ENCODE measurements around the gene PDE4B.

The PDE4B gene

DNA sequence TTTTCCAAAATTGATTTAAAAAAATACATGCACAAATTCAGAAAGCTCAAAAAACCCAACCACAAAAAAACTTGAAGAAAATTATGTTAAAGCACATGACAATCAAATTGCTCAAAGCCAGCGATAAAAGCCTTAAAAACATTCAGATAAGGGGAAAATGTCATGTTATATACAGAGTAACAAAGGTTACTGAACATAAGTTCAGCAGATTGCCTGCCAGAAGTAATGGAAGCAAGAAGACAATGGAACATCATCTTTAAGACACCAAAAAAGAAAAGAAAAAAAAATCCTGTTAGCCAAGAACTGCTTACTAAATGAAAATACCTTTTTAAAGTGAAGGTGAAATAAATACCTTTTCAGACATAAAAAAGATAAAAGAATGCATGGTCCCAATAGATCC is 594.0 kb downstream of the PDE4B start:
- no peaks in the 10 kb centered on the region for H3K27me3 ChIP-seq (ENCODE audit: insufficient read depth, low read length)
- no peak overlapping the region for H3K4me3 ChIP-seq (ENCODE audit: low read length)
- H3K9me3 ChIP-seq (ENCODE audit: low read length), result peaks cover 6% of the 10 kb centered on the region
- H3K36me3 ChIP-seq (ENCODE audit: insufficient read depth, low read length), result no peaks in the 10 kb centered on the region
- H3K4me1 ChIP-seq (ENCODE audit: insufficient read depth, low read length), result no peaks in the 10 kb centered on the region
- H2AFZ ChIP-seq (ENCODE audit: low read depth, low read length), result no peak overlapping the region

DNA sequence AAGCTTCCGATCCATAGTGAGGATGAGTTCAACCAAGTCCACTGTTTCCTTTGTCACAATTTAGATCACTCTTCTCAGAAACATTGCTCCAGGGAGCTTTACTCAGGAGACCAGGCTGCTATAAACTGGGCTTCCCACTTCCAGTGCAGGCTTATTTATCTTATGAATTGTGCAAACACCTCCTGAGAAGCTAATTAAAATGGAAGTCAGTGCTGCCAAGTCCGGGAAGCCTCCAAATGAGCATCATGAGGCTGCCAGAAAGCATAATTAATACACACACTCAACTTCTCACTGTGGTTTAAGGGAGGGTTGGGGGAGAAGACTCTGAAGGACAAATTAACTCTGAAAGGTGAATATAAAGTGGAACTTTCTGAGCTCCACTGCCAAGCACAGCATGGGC is 596.2 kb downstream of the PDE4B start:
- Histone ChIP-seq H3K4me1 (ENCODE audit: insufficient read depth, low read length) (no peaks in the 10 kb centered on the region), H2AFZ (ENCODE audit: low read depth, low read length) (no peak overlapping the region), H3K4me3 (ENCODE audit: low read length) (no peak overlapping the region), H3K9me3 (ENCODE audit: low read length) (peaks cover 2% of the 10 kb centered on the region), H3K36me3 (ENCODE audit: insufficient read depth, low read length) (no peaks in the 10 kb centered on the region), H3K27me3 (ENCODE audit: insufficient read depth, low read length) (no peaks in the 10 kb centered on the region)

GRCh38 chr1:66393586-66394287 is 601.0 kb downstream of the PDE4B start:
- H2AFZ ChIP-seq (ENCODE audit: low read depth, low read length), result no peak overlapping the region
- peaks cover 3% of the 10 kb centered on the region for H3K4me1 ChIP-seq (ENCODE audit: insufficient read depth, low read length)
- H3K36me3 ChIP-seq (ENCODE audit: insufficient read depth, low read length), result no peaks in the 10 kb centered on the region
- no peak overlapping the region for H3K4me3 ChIP-seq (ENCODE audit: low read length)
- H3K9me3 ChIP-seq (ENCODE audit: low read length), result peaks cover 2% of the 10 kb centered on the region
- no peaks in the 10 kb centered on the region for H3K27me3 ChIP-seq (ENCODE audit: insufficient read depth, low read length)

DNA sequence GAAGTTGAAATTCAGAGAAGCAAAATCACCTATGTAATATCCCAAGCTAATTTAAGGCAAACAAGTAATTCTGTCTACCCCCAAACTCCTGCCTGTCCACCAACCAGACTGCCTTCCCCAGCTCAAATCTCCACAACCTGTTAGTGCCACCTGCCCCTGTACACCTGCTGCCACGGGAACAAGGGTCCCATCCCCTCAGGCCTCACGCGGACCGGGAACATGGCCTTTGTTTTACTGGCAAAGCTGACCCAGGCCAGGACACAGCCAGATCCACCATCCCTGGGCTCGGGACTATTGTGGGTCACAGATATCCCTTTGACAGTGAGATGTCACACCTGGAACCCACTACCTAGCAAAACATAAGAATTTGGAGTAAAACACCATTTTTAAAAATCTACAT is 601.9 kb downstream of the PDE4B start:
- Histone ChIP-seq H3K9me3 (ENCODE audit: low read length) (peaks cover 1% of the 10 kb centered on the region), H3K4me1 (ENCODE audit: insufficient read depth, low read length) (peaks cover 3% of the 10 kb centered on the region), H2AFZ (ENCODE audit: low read depth, low read length) (no peak overlapping the region), H3K36me3 (ENCODE audit: insufficient read depth, low read length) (no peaks in the 10 kb centered on the region), H3K4me3 (ENCODE audit: low read length) (no peak overlapping the region), H3K27me3 (ENCODE audit: insufficient read depth, low read length) (no peaks in the 10 kb centered on the region)

DNA sequence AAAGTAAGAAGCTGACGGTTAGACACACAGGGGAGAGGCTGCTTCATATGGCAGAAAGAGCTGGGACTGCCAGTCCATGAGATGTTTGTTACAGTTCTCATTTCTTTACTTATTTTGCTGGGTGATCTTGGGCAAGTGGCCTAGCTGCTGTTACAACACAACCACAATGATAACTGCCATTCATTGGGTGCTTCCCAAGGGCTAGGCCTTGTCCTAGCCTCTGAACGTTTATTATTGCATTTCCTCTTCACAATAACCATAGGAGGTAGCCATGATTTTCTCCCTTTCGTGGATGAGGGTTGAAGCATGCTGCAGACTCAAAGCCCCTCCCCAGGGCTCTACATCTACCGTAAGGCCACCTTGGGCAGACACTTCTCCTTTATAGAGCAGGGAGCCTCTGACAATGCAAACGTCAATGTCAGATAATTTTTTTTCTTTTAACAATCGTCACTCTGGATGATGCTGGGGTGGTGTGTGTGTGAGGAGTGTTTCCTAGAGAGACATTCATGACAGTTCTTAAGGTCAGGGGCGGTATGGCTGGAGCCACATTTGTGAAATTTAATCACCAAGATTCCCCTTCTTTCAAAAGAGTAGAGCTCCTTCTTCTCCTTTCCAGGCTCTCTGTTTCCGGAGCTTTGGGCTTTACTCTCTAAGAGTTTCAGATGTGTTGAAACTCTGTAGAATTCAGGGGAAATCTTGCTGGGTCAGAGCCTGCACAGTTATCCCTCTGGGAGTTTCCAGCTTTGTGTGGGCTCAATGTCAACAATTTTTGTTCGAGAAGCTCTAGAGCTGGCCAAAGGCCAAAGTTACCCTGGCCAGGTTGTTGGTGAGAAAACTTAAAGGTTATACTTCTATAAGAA is 602.7 kb downstream of the PDE4B start:
- no peaks in the 10 kb centered on the region for H3K27me3 ChIP-seq (ENCODE audit: insufficient read depth, low read length)
- H3K36me3 ChIP-seq (ENCODE audit: insufficient read depth, low read length), result no peaks in the 10 kb centered on the region
- H3K4me3 ChIP-seq (ENCODE audit: low read length), result no peak overlapping the region
- peak overlapping the region; percentile 51 for H2AFZ ChIP-seq (ENCODE audit: low read depth, low read length)
- peaks cover 3% of the 10 kb centered on the region for H3K4me1 ChIP-seq (ENCODE audit: insufficient read depth, low read length)
- no peaks in the 10 kb centered on the region for H3K9me3 ChIP-seq (ENCODE audit: low read length)

DNA sequence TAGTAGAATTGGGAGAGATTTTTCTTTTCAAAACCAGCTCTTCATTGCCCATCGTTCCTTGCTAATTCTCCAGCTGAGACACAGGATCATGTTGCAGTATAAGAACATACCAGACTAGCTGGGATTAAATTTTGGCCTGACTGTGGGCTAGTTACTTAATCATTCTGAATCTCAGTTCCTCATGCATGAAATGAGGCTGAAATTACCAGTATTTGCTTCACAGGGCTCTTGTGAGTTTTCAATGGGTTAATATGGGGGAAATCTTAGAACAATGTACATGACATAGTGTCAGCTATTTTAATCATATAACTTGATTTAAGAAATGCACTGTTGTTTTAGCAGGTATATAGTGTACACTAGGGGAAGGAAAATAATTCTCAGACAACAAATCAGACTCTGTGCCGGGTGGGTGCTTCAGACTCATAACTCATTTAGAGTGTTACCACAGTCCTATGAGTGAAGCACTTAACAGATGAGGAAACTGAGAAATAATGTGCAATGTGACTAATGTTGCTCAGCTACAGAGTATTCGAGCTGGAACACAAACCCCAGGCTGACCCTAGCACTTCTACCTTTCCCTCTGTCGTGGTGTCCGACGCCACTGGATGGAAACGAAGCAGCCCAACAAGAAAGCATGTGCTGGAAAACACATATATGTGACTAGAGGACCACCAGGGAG is 603.7 kb downstream of the PDE4B start:
- Histone ChIP-seq H3K4me1 (ENCODE audit: insufficient read depth, low read length) (peaks cover 3% of the 10 kb centered on the region), H3K9me3 (ENCODE audit: low read length) (no peaks in the 10 kb centered on the region), H3K27me3 (ENCODE audit: insufficient read depth, low read length) (no peaks in the 10 kb centered on the region), H3K36me3 (ENCODE audit: insufficient read depth, low read length) (no peaks in the 10 kb centered on the region), H2AFZ (ENCODE audit: low read depth, low read length) (no peak overlapping the region), H3K4me3 (ENCODE audit: low read length) (no peak overlapping the region)

DNA sequence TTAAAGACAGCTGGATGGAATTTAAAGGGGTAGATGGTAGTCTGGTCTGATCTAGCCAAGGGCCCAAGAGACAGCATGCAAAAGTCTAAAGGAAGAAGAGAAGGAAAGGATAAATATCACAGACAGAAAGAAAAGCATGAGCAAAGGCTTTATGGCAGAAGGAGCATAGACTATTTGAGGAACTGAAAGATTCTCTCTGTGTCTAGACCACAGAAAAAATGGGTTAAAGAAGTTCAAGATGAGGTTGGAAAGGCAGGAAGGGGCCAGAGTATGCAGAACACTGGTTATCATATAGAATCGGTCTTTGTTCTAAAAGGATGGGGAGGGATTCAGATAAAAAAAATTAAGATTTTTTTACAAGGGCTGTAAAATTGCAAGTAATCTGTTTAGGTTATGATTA is 604.5 kb downstream of the PDE4B start:
- no peak overlapping the region for H2AFZ ChIP-seq (ENCODE audit: low read depth, low read length)
- H3K9me3 ChIP-seq (ENCODE audit: low read length), result no peaks in the 10 kb centered on the region
- H3K27me3 ChIP-seq (ENCODE audit: insufficient read depth, low read length), result no peaks in the 10 kb centered on the region
- no peak overlapping the region for H3K4me3 ChIP-seq (ENCODE audit: low read length)
- H3K36me3 ChIP-seq (ENCODE audit: insufficient read depth, low read length), result no peaks in the 10 kb centered on the region
- H3K4me1 ChIP-seq (ENCODE audit: insufficient read depth, low read length), result peaks cover 3% of the 10 kb centered on the region

- H3K9me3 ChIP-seq (ENCODE audit: low read length), result no peaks in the 10 kb centered on the region
- no peak overlapping the region for H2AFZ ChIP-seq (ENCODE audit: low read depth, low read length)
- H3K4me1 ChIP-seq (ENCODE audit: insufficient read depth, low read length), result peaks cover 3% of the 10 kb centered on the region
- no peaks in the 10 kb centered on the region for H3K36me3 ChIP-seq (ENCODE audit: insufficient read depth, low read length)
- no peaks in the 10 kb centered on the region for H3K27me3 ChIP-seq (ENCODE audit: insufficient read depth, low read length)
- H3K4me3 ChIP-seq (ENCODE audit: low read length), result no peak overlapping the region
Measured at GRCh38 chr1:66399888-66400529, 607.3 kb downstream of the PDE4B start.

DNA sequence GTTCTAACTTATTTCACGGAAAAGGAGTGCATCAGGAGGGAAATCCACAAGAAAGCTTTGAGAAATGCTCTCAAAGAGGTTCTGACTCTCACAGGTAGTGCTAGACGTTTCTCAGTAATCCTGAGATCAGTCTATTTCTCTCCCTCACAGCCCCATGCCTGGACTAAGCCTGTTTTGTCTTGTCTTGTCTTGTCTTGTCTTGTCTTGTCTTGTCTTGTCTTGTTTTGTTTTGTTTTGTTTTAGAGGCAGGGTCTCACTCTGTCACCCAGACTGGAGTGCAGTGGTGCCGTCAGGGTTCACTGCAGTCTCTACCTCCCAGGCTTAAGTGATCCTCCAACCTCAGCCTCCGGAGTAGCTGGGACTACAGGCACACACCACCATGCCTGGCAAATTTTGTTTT is 608.0 kb downstream of the PDE4B start:
- no peak overlapping the region for H3K4me3 ChIP-seq (ENCODE audit: low read length)
- no peaks in the 10 kb centered on the region for H3K36me3 ChIP-seq (ENCODE audit: insufficient read depth, low read length)
- H3K27me3 ChIP-seq (ENCODE audit: insufficient read depth, low read length), result no peaks in the 10 kb centered on the region
- H3K9me3 ChIP-seq (ENCODE audit: low read length), result no peaks in the 10 kb centered on the region
- H3K4me1 ChIP-seq (ENCODE audit: insufficient read depth, low read length), result no peaks in the 10 kb centered on the region
- H2AFZ ChIP-seq (ENCODE audit: low read depth, low read length), result no peak overlapping the region

DNA sequence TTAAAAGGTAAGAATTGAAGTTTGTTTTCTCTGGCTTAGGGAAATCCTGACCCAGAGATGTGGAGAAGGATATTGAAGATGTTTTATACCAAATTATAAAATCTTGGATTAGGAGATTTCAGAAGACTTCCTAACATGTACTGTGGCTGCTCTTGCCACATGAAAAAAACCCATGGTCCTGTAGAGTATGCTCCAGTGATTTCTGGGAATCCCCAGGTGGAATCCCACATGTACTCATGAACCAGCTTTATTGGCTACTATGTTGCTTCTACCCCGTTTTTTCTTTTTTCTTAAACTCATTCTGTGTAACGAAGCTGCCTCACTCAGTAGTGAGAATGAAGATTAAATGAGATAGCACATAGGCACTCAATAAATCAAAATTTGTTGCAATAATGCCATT is 608.5 kb downstream of the PDE4B start:
- H3K9me3 ChIP-seq (ENCODE audit: low read length), result no peaks in the 10 kb centered on the region
- no peaks in the 10 kb centered on the region for H3K36me3 ChIP-seq (ENCODE audit: insufficient read depth, low read length)
- H2AFZ ChIP-seq (ENCODE audit: low read depth, low read length), result no peak overlapping the region
- no peaks in the 10 kb centered on the region for H3K27me3 ChIP-seq (ENCODE audit: insufficient read depth, low read length)
- H3K4me1 ChIP-seq (ENCODE audit: insufficient read depth, low read length), result no peaks in the 10 kb centered on the region
- no peak overlapping the region for H3K4me3 ChIP-seq (ENCODE audit: low read length)

GRCh38 chr1:66402194-66402593 is 609.5 kb downstream of the PDE4B start:
- Histone ChIP-seq H3K27me3 (ENCODE audit: insufficient read depth, low read length) (no peaks in the 10 kb centered on the region), H2AFZ (ENCODE audit: low read depth, low read length) (no peak overlapping the region), H3K4me3 (ENCODE audit: low read length) (no peak overlapping the region), H3K9me3 (ENCODE audit: low read length) (peaks cover 1% of the 10 kb centered on the region), H3K36me3 (ENCODE audit: insufficient read depth, low read length) (no peaks in the 10 kb centered on the region), H3K4me1 (ENCODE audit: insufficient read depth, low read length) (no peaks in the 10 kb centered on the region)

DNA sequence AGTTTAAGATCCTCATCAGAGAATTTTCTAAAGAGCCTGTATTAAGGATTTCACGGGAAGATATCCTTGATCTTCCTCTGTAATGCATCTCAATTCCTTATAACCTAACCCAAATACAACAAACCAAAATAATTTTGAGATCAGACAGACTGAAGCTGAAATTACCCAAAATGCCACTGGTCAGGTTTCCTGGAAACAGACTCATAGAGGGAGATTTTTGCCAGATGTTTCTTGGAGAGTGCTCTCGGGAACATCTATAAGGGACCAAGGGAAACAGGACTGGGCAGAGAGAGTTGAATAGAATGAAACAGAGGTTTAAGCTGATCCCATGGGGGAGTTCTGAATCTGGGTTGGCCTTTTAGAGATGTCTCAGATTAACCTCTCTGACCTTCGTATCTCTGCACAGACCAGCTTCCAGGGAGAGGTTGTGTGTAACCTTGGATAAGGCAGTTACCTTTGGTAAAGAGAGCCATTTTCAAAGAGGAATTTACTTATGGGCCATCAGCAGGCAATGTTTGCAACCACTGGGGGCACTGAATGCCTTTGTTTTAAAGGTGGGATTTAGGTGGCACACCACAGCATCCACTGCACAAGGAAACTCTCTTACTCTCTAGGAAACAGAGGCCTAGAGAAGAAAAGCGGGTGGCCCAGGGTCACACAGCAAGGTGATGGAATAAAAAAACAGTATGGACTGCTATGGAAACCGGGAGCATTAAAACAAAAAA is 610.5 kb downstream of the PDE4B start:
- Histone ChIP-seq H2AFZ (ENCODE audit: low read depth, low read length) (no peak overlapping the region), H3K9me3 (ENCODE audit: low read length) (peaks cover 1% of the 10 kb centered on the region), H3K27me3 (ENCODE audit: insufficient read depth, low read length) (no peaks in the 10 kb centered on the region), H3K4me3 (ENCODE audit: low read length) (no peak overlapping the region), H3K4me1 (ENCODE audit: insufficient read depth, low read length) (no peaks in the 10 kb centered on the region), H3K36me3 (ENCODE audit: insufficient read depth, low read length) (no peaks in the 10 kb centered on the region)

Data from neuron (in vitro differentiated cells).